H1 (cell line): ENCODE measurements around the gene RRAS.

Source experiments
- CTBP2 ChIP-seq: IDR thresholded peaks from 2 replicates; pipeline ENCODE4 v1.7.0; 2011; ENCODE audit warnings: borderline replicate concordance, mild to moderate bottlenecking, moderate library complexity, mixed read lengths, low read length; ENCODE audit not compliant: insufficient read depth, insufficient read length
- EZH2 ChIP-seq: fragments of 200-600 bp; sonication (generic); IDR thresholded peaks from 2 replicates; pipeline ENCODE4 v1.7.1; 2012; ENCODE audit warnings: low read depth, mild to moderate bottlenecking, moderate library complexity, low read length, inconsistent platforms; ENCODE audit not compliant: severe bottlenecking
- ZNF274 ChIP-seq: IDR thresholded peaks from 2 replicates; pipeline ENCODE4 v1.7.0; 2012; ENCODE audit warnings: low read length, borderline replicate concordance; ENCODE audit errors: extremely low read depth
- TF ChIP-seq, protein P1 (sequence below), 3 experiments: IDR thresholded peaks; 1 replicate in 2 of 3; 2 replicates in 1 of 3; pipeline versions ENCODE4 v1.5.1 to v1.6.1; 2011; ENCODE audit warnings: low read length in 3 of 3, mild to moderate bottlenecking in 3 of 3, inconsistent platforms in 2 of 3, low read depth in 1 of 3, moderate library complexity in 1 of 3; ENCODE audit not compliant: insufficient read depth in 1 of 3; ENCODE audit errors: control extremely low read depth in 1 of 3

DNA sequence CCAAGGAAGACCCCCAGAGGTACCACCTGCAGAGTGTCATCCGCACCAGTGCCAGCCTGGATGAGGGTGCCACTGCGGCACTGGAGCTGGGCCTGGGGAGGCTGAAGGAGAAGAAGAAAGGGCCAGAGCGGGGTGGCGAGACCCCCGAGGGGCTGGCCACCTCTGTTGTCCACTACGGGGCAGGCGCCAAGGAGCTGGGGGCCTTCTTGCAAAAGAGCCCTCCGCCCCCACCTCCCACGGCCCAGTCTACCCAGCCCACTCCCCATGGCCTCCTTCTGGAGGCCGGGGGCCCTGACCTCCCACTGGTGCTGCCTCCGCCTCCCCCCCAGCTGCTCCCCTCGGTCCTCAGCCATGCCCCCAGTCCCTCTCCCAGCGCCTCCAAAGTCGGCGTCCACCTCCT is 43.5 kb downstream of the RRAS start:
- TF ChIP-seq, protein P1, sequence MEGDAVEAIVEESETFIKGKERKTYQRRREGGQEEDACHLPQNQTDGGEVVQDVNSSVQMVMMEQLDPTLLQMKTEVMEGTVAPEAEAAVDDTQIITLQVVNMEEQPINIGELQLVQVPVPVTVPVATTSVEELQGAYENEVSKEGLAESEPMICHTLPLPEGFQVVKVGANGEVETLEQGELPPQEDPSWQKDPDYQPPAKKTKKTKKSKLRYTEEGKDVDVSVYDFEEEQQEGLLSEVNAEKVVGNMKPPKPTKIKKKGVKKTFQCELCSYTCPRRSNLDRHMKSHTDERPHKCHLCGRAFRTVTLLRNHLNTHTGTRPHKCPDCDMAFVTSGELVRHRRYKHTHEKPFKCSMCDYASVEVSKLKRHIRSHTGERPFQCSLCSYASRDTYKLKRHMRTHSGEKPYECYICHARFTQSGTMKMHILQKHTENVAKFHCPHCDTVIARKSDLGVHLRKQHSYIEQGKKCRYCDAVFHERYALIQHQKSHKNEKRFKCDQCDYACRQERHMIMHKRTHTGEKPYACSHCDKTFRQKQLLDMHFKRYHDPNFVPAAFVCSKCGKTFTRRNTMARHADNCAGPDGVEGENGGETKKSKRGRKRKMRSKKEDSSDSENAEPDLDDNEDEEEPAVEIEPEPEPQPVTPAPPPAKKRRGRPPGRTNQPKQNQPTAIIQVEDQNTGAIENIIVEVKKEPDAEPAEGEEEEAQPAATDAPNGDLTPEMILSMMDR (IDR thresholded peaks at IDR 0.05; ENCODE audit: control extremely low read depth in 1 of 3, insufficient read depth in 1 of 3, low read depth in 1 of 3, low read length in 3 of 3): no peak
- TF ChIP-seq CTBP2 (no peak), ZNF274 (no peak), EZH2 (no peak)
